OCI-LY7 (cell line): ENCODE results near the gene KIF5A. TPM values are rescaled to one million over a fixed set of nuclear protein-coding genes. Genes with fewer than 3 reads are reported as not detected.

ENCODE experiments used
- BruUV-seq: library from RNA; stranded (reverse); fragments of 400-500 nt; replicated peaks from 2 replicates; lab custom pipeline; 2021; lab: Mats Ljungman, UMichigan
- CTCF ChIA-PET: fragments of 300-600 bp; sonication (Branson Sonifier 250); formaldehyde crosslinking; loops from one replicate; lab custom pipeline; 2022; ENCODE audit warnings: antibody characterized with exemption; ENCODE audit not compliant: unreplicated experiment; lab: Charles Lee
- POLR2A ChIA-PET: fragments of 300-600 bp; sonication (Branson Sonifier 250); formaldehyde crosslinking; loops from one replicate; lab custom pipeline; 2022; ENCODE audit warnings: antibody characterized with exemption; lab: Charles Lee
- DNase-seq: peaks from one replicate; pipeline ENCODE4 v3.0.0-alpha.2; 2015; ENCODE audit warnings: low spot score
- H2AFZ ChIP-seq: fragments of 200-600 bp; sonication (generic), shearing (Covaris generic); 2 replicates; pipeline ENCODE4 v1.6.1; 2014; ENCODE audit warnings: mild to moderate bottlenecking, antibody characterized with exemption, low read length, moderate library complexity
- H3K27ac ChIP-seq: fragments of 200-600 bp; sonication (generic); 2 replicates; pipeline ENCODE4 v1.5.1; 2014; ENCODE audit warnings: mixed run types, low read depth, mild to moderate bottlenecking, moderate library complexity, low read length, inconsistent platforms; ENCODE audit not compliant: poor library complexity, severe bottlenecking
- H3K36me3 ChIP-seq: fragments of 200-600 bp; sonication (generic); 2 replicates; pipeline ENCODE4 v1.6.1; 2014; ENCODE audit warnings: mild to moderate bottlenecking, antibody characterized with exemption, low read length, moderate library complexity, mixed read lengths; ENCODE audit not compliant: insufficient read depth
- H3K4me1 ChIP-seq: fragments of 200-600 bp; sonication (generic); 2 replicates; pipeline ENCODE4 v1.5.1; 2014; ENCODE audit warnings: mild to moderate bottlenecking, low read length; ENCODE audit not compliant: insufficient read depth, poor library complexity, severe bottlenecking
- H3K4me2 ChIP-seq: fragments of 200-600 bp; sonication (generic); 2 replicates; pipeline ENCODE4 v1.6.1; 2014; ENCODE audit warnings: mild to moderate bottlenecking, low read length
- H3K4me3 ChIP-seq: fragments of 200-600 bp; sonication (generic); 2 replicates; pipeline ENCODE4 v1.5.1; 2014; ENCODE audit warnings: mild to moderate bottlenecking, low read depth, low read length; ENCODE audit not compliant: poor library complexity, severe bottlenecking
- H3K79me2 ChIP-seq: fragments of 200-600 bp; sonication (generic); 2 replicates; pipeline ENCODE4 v1.6.1; 2016; ENCODE audit warnings: low read depth, mild to moderate bottlenecking, low read length, moderate library complexity, mixed read lengths; ENCODE audit not compliant: insufficient read depth
- H3K9me2 ChIP-seq: fragments of 200-600 bp; sonication (generic); 2 replicates; pipeline ENCODE4 v1.6.1; 2016; ENCODE audit warnings: mild to moderate bottlenecking, low read length, mixed read lengths; ENCODE audit not compliant: insufficient read depth
- H3K9me3 ChIP-seq: fragments of 200-600 bp; sonication (generic); 2 replicates; pipeline ENCODE4 v1.6.1; 2014; ENCODE audit warnings: mild to moderate bottlenecking, mixed run types, low read length, mixed read lengths
- H4K20me1 ChIP-seq: fragments of 200-600 bp; sonication (generic); 2 replicates; pipeline ENCODE4 v1.6.1; 2014; ENCODE audit warnings: mild to moderate bottlenecking, antibody characterized with exemption, low read length, moderate library complexity, mixed read lengths; ENCODE audit not compliant: insufficient read depth
- EZH2phosphoT487 ChIP-seq: fragments of 200-600 bp; sonication (generic); IDR thresholded peaks from 2 replicates; pipeline ENCODE4 v1.6.1; 2018; ENCODE audit warnings: low read depth, borderline replicate concordance, mild to moderate bottlenecking, mixed run types, antibody characterized with exemption, low read length, moderate library complexity, mixed read lengths
- intact Hi-C: fragments of 100-400 bp; cut with micrococcal nuclease; formaldehyde crosslinking; loops from one replicate; pipeline ENCODE4 v1.10.0; 2022; ENCODE audit not compliant: unreplicated experiment
- total RNA-seq, 2 experiments: library from RNA; depleted of rRNA in 1 of 2; stranded (reverse); fragments of >200 nt in 1 of 2; shearing (Covaris generic) in 1 of 2; gene quantifications; 2 replicates each; pipeline ENCODE4 v1.2.3, GENCODE V29; 2014 to 2022
- TF ChIP-seq, protein P1 (sequence below): fragments of 200-600 bp; sonication (generic); conservative IDR thresholded peaks from 2 replicates; pipeline ENCODE4 v1.5.1; 2014; ENCODE audit warnings: mild to moderate bottlenecking, antibody characterized with exemption, low read length, moderate library complexity, mixed read lengths

The KIF5A gene
- total RNA-seq, 2 experiments from 2014 or later: 0.09 to 1.6 TPM

DNA sequence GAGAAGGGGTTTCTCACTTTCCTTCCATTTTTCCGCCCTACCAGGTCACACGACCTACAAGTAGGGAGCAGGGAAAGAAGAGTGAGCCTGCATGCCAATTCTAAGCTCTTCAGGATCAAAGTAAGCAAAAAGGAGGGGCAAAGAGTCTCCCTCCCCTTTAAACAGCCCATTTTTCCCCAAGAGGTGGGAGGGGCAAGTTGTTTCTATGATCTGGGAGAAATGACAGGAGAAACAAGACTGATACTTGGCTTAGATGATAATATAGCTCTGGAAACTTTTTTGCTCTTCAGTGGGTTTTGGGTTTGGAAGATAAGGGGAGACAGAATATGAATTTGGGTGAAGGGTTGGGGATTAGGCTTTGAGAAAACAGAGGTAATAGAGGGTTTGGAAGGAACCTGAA is 56.6 kb downstream of the KIF5A start:
- no peak overlapping the region for H3K27ac ChIP-seq
- peaks cover 16% of the 10 kb centered on the region; the same call in 1 of the 2 replicates for H3K36me3 ChIP-seq
- H3K79me2 ChIP-seq: no peaks in the 10 kb centered on the region
- no peaks in the 10 kb centered on the region for H4K20me1 ChIP-seq
- ChIA-PET CTCF (interaction anchor here (0.5 kb wide), 1 partner anchor 788 kb away, joined by 5 read pairs; no protein-coding TSS in a partner anchor), POLR2A (interaction anchor here (1.4 kb wide), 1 partner anchor 15 kb away, joined by 3 read pairs; the partner anchor contains the start of gene PIP4K2C)
- no peak for DNase-seq
- H3K9me3 ChIP-seq: no peaks in the 10 kb centered on the region
- BruUV-seq: no TSS peak
- H2AFZ ChIP-seq: no peak overlapping the region
- TF ChIP-seq EZH2phosphoT487: no peak
- TF ChIP-seq, protein P1, sequence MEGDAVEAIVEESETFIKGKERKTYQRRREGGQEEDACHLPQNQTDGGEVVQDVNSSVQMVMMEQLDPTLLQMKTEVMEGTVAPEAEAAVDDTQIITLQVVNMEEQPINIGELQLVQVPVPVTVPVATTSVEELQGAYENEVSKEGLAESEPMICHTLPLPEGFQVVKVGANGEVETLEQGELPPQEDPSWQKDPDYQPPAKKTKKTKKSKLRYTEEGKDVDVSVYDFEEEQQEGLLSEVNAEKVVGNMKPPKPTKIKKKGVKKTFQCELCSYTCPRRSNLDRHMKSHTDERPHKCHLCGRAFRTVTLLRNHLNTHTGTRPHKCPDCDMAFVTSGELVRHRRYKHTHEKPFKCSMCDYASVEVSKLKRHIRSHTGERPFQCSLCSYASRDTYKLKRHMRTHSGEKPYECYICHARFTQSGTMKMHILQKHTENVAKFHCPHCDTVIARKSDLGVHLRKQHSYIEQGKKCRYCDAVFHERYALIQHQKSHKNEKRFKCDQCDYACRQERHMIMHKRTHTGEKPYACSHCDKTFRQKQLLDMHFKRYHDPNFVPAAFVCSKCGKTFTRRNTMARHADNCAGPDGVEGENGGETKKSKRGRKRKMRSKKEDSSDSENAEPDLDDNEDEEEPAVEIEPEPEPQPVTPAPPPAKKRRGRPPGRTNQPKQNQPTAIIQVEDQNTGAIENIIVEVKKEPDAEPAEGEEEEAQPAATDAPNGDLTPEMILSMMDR: no peak
- H3K4me3 ChIP-seq: no peak overlapping the region
- H3K4me2 ChIP-seq: no peak overlapping the region
- no peaks in the 10 kb centered on the region for H3K4me1 ChIP-seq
- no peaks in the 10 kb centered on the region for H3K9me2 ChIP-seq
- intact Hi-C loops: no loop called here

DNA sequence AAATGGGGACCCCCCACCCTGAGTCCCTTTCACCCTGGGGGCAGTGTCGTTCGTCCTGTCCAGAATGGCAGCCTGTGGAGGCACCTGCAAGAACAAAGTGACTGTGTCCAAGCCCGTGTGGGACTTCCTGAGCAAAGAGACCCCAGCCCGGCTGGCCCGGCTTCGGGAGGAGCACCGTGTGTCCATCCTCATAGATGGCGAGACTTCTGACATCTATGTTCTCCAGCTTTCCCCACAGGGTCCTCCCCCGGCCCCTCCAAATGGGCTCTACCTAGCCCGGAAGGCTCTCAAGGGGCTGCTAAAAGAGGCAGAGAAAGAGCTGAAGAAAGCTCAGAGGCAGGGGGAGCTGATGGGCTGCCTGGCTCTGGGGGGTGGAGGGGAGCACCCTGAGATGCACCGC is 57.0 kb downstream of the KIF5A start:
- Histone ChIP-seq H4K20me1 (no peaks in the 10 kb centered on the region), H3K9me3 (no peaks in the 10 kb centered on the region), H3K4me2 (no peak overlapping the region), H2AFZ (no peak overlapping the region), H3K27ac (no peak overlapping the region), H3K4me3 (no peak overlapping the region), H3K36me3 (peaks cover 12% of the 10 kb centered on the region; the same call in 1 of the 2 replicates), H3K9me2 (no peaks in the 10 kb centered on the region), H3K4me1 (no peaks in the 10 kb centered on the region), H3K79me2 (no peaks in the 10 kb centered on the region)
- intact Hi-C loops: no loop called here
- no TSS peak for BruUV-seq
- ChIA-PET CTCF (no interaction called here), POLR2A (interaction anchor here (1.4 kb wide), 1 partner anchor 15 kb away, joined by 3 read pairs; the partner anchor contains the start of gene PIP4K2C)
- TF ChIP-seq, protein P1: no peak
- TF ChIP-seq EZH2phosphoT487: no peak
- no peak for DNase-seq

DNA sequence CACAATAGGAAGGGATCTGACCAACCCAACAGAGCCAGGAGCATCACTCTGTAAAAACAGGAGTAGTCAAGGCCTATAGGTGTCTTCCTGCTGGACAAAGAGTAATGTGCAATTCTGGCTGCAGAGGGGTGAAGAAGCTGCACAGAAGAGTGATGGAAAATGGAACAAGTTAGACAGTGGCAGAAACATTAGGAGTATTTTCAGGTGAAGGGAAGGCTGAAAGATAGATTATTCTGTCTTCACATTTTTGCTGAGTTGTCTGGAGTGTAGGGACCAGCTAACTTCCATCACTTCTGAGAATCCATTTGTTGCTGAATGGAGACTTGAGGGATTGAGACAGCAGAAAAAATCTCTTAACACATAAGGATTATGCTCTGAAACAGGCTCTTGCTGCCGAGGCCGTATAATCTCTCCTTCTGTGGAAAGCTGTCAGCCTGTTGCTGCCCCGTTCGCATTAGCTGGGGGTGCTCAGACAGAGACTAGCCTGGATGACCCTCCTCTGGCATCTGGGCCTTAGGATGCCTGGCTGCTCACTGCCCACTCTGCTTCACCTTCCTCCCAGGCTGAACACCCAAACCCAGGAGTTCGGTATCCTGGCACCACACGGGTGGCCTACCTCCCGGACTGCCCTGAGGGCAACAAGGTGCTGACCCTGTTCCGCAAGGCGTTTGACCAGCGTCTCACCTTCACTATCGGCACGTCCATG is 58.3 kb downstream of the KIF5A start:
- Histone ChIP-seq H3K4me3 (no peak overlapping the region), H2AFZ (no peak overlapping the region), H3K27ac (no peak overlapping the region), H3K4me2 (no peak overlapping the region), H4K20me1 (no peaks in the 10 kb centered on the region), H3K36me3 (no peaks in the 10 kb centered on the region), H3K79me2 (no peaks in the 10 kb centered on the region), H3K4me1 (no peaks in the 10 kb centered on the region), H3K9me2 (no peaks in the 10 kb centered on the region), H3K9me3 (no peaks in the 10 kb centered on the region)
- intact Hi-C loops: no loop called here
- BruUV-seq: no TSS peak
- TF ChIP-seq, protein P1: no peak
- TF ChIP-seq EZH2phosphoT487: no peak
- DNase-seq: no peak
- ChIA-PET CTCF (no interaction called here), POLR2A (interaction anchor here (1.0 kb wide), 1 partner anchor 9 kb away, joined by 3 read pairs; no protein-coding TSS in a partner anchor)
